Ectodermal cell (in vitro differentiated cells): ENCODE data around the gene HSF5.
"Not testable (repeated sequence)": the region's sequence is repeated elsewhere in the genome, so short reads cannot be mapped to it uniquely, and the experiment has no call there.

Source experiments
- H3K27ac ChIP-seq: 2 replicates; pipeline ENCODE4 v1.7.0; 2013; ENCODE audit warnings: mild to moderate bottlenecking, low read depth, low read length; ENCODE audit not compliant: insufficient read depth, poor library complexity, severe bottlenecking
- H3K27me3 ChIP-seq: 2 replicates; pipeline ENCODE4 v1.7.0; 2013; ENCODE audit warnings: mild to moderate bottlenecking, low read length; ENCODE audit not compliant: insufficient read depth, control insufficient read depth, poor library complexity, severe bottlenecking
- H3K36me3 ChIP-seq: one replicate; pipeline ENCODE4 v1.7.0; 2013; ENCODE audit warnings: low read length; ENCODE audit not compliant: control insufficient read depth, insufficient read depth
- H3K4me1 ChIP-seq: one replicate; pipeline ENCODE4 v1.7.0; 2013; ENCODE audit warnings: low read length; ENCODE audit not compliant: control insufficient read depth, insufficient read depth
- H3K4me3 ChIP-seq: 2 replicates; pipeline ENCODE4 v1.7.0; 2013; ENCODE audit warnings: low read depth, low read length, control low read depth; ENCODE audit not compliant: insufficient read depth
- H3K9me3 ChIP-seq: 2 replicates; pipeline ENCODE4 v1.7.0; 2013; ENCODE audit warnings: mild to moderate bottlenecking, low read length, moderate library complexity; ENCODE audit not compliant: control insufficient read depth
- WGBS, 2 experiments: methylation state at CpG; one replicate each; pipeline ENCODE4 v1.1.7; 2013; ENCODE audit warnings: missing lambda C conversion rate in 2 of 2; 5-methylcytosine and 5-hydroxymethylcytosine counted together

Gene HSF5

DNA sequence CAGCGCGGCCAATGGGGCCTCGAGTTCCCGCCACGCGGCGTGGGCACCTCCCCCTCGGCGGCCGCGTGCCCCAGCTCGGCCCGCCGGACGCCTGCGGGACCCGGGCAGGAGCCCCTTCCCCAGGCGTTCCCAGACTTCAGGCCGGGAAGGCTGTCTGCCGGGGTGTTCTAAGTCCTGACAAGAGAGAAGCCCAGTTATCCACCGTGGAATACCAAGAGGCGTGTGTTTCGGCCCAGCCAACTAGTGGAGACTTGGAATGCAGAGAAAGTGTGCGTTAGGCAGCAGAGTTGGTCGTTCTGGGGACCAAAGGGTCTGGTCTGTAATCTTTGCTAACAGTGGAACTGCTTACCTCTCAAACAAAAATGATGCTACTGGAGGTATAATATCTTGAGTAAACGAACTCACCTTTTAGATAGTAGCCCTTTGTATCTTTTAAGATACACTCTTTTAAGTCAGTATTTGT lies 251 bp upstream of the HSF5 start:
- Histone ChIP-seq H3K27me3 (no peaks in the 10 kb centered on the region), H3K4me3 (no peak overlapping the region), H3K4me1 (no peaks in the 10 kb centered on the region), H3K9me3 (no peaks in the 10 kb centered on the region), H3K27ac (no peak overlapping the region), H3K36me3 (peaks cover 26% of the 10 kb centered on the region)
- 96% methylated on average over 25 to 26 of the region's 26 CpGs for WGBS, 2 experiments

DNA sequence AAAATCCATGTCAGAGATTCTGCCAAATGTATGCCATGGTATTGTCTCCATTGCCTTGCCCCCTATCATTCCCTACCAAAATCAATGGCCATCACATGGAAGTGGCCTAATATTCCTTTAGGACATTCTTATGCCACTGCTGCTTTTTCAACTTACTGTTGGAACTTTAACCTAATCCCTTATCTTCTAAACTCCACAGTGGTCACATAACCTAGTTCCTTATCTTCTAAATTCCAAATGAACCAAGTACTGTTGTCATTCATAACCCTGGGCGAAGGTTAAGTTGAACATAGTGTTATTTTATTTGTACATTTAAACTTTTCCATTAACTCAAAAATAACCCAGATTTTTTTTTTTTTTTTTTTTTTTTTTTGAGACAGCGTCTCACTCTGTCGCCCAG lies 3.6 kb downstream of the HSF5 start:
- no peaks in the 10 kb centered on the region for H3K4me1 ChIP-seq
- no peaks in the 10 kb centered on the region for H3K9me3 ChIP-seq
- no peak overlapping the region for H3K4me3 ChIP-seq
- no peaks in the 10 kb centered on the region for H3K27me3 ChIP-seq
- H3K27ac ChIP-seq: peak overlapping the region; percentile 23
- peaks cover 2% of the 10 kb centered on the region for H3K36me3 ChIP-seq
- WGBS, 2 experiments: 85 to 86% methylated on average over 2 to 3 of the region's 3 CpGs

DNA sequence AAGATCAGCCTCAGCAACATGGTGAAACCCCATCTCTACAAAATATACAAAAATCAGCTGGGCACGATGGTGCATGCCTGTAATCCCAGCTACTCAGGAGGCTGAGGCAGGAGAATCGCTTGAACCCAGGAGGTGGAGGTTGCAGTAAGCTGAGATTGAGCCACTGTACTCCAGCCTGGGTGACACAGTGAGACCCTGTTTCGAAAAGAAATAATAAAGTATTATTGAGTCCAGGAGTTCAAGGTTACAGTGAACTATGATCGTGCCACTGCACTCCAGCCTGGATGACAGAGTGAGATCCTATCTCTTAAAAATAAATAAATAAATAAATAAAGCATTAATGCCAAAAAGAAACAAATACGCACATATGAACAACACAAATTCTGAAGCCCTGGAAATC lies 6.4 kb downstream of the HSF5 start:
- not testable (repeated sequence) for H3K27ac ChIP-seq, H3K4me3 ChIP-seq, H3K9me3 ChIP-seq, H3K27me3 ChIP-seq, H3K36me3 ChIP-seq, H3K4me1 ChIP-seq
- WGBS, 2 experiments: 77 to 92% methylated on average over 3 to 4 of the region's 5 CpGs

DNA sequence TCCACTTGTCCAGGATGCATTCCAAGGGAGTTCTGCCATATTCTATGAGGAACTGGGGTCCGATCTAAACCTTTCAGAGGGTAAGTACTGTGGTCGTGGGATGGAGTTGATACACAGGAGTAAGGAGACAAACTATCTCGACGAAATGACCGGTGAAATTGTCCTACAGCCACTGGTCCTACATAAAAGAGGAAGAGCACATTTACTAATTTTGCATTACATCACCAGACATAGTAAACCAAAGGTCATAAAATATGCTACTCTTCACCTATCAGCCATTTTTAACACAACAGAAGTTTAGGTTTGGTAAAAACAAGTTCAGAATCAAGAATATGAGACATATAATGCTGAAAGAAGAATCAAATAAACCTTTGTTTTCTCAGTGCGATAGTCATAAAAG lies 8.1 kb downstream of the HSF5 start:
- Histone ChIP-seq H3K4me1 (no peaks in the 10 kb centered on the region), H3K4me3 (no peak overlapping the region), H3K27ac (no peak overlapping the region), H3K27me3 (no peaks in the 10 kb centered on the region), H3K36me3 (no peaks in the 10 kb centered on the region), H3K9me3 (no peaks in the 10 kb centered on the region)
- WGBS, 2 experiments: 92 to 93% methylated on average over 6 of the region's 6 CpGs

DNA sequence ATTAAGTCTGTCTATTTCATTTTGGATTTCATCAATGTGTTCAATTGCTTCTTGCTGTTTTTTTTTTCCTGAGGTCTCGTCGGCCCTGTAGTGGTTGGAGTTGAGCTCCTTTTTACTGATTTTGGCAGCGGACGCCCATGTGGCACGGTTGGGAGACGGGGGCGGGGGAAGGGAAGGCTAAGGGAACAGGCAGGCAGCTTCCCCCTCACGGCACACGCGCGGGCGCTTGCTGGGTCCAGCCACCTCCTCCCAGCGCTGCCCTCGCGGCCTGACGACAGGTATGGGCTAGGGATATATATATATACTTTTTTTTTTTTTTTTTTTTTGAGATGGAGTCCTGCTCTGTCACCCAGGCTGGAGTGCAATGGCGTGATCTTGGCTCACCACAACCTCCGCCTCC lies 11.4 kb downstream of the HSF5 start:
- Histone ChIP-seq H3K4me1 (no peaks in the 10 kb centered on the region), H3K27me3 (no peaks in the 10 kb centered on the region), H3K27ac (no peak overlapping the region), H3K36me3 (no peaks in the 10 kb centered on the region), H3K9me3 (no peaks in the 10 kb centered on the region), H3K4me3 (no peak overlapping the region)
- WGBS, 2 experiments: 89 to 94% methylated on average over 14 of the region's 18 CpGs

DNA sequence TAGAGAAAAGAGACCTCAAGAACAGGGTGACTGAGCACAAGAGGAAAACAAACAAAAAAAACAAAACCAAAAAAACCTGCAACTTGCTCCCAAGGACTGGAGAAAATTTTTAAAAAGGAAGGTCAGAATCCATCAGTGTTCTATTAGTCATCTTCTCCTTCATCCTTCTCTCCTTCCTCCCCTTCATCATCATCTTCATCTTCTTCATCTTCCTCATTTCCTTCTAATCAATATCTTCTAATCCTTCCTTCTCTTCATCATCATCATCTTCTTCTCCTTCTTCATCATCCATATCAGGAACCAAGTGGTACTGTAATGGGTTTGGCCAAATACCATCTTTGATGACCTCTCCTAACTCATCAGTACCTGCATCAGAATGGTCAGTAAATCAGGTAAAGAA lies 12.2 kb downstream of the HSF5 start:
- Histone ChIP-seq H3K36me3 (no peaks in the 10 kb centered on the region), H3K4me3 (no peak overlapping the region), H3K27me3 (no peaks in the 10 kb centered on the region), H3K4me1 (no peaks in the 10 kb centered on the region), H3K9me3 (no peaks in the 10 kb centered on the region), H3K27ac (no peak overlapping the region)

DNA sequence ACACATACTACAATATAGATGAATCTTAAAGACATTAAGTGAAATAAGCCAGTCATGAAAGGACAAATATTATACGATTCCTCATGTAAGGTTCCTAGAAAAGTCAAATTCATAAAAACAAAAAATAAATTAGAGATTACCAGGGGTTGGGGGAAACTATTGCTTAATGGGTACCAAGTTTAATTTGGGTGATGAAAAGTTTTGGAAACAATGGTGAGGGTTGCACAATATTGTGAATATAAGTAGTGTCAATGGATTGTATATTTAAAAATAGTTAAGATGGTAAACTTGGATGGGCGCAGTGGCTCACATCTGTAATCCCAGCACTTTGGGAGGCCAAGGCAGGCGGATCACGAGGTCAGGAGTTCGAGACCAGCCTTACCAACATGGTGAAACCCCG lies 17.9 kb downstream of the HSF5 start:
- no peaks in the 10 kb centered on the region for H3K4me1 ChIP-seq
- no peaks in the 10 kb centered on the region for H3K9me3 ChIP-seq
- no peak overlapping the region for H3K27ac ChIP-seq
- H3K27me3 ChIP-seq: peaks cover 4% of the 10 kb centered on the region
- 85 to 95% methylated on average over 6 of the region's 6 CpGs for WGBS, 2 experiments
- no peak overlapping the region for H3K4me3 ChIP-seq
- no peaks in the 10 kb centered on the region for H3K36me3 ChIP-seq

DNA sequence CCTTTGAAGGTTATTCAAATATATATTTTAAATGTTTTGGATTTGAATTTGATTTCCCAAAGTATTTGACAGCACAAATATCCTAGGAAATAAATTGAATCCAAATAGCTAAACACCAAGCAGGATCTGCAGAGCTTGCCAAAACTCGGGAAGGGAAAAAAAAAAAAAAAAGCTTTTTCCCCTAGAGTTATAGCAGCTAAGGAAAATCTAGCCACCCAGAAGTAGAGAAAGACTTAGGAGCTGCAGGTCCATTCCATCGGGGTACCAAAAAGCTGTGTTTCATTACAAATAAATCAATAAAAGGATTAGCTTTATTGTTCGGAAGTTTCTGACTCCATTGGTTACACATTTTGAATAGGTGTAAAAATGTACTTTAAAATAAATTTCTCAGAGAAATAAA lies 19.3 kb downstream of the HSF5 start:
- H3K27me3 ChIP-seq: peaks cover 4% of the 10 kb centered on the region
- H3K4me1 ChIP-seq: no peaks in the 10 kb centered on the region
- H3K4me3 ChIP-seq: no peak overlapping the region
- no peak overlapping the region for H3K27ac ChIP-seq
- no peaks in the 10 kb centered on the region for H3K9me3 ChIP-seq
- WGBS, 2 experiments: 40 to 80% methylated on average over 1 to 2 of the region's 3 CpGs
- no peaks in the 10 kb centered on the region for H3K36me3 ChIP-seq

DNA sequence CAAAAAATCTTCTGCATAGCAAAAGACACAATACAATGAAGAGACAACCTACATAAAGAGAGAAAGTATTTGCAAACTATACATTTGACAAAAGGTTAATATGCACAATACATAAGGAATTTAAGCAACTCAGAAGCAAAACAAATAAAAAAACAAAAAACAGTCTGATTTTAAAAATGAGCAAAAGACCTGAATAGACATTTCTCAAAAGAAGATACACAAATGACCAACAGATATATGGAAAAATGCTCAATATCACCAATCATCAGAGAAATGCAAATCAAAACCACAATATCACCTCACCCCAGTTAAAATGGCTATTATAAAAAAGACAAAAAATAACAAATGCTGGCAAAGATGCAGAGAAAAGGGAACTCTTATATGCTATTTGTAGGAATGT lies 32.7 kb downstream of the HSF5 start:
- no peaks in the 10 kb centered on the region for H3K9me3 ChIP-seq
- H3K36me3 ChIP-seq: no peaks in the 10 kb centered on the region
- no peaks in the 10 kb centered on the region for H3K4me1 ChIP-seq
- no peak overlapping the region for H3K4me3 ChIP-seq
- no peak overlapping the region for H3K27ac ChIP-seq
- no peaks in the 10 kb centered on the region for H3K27me3 ChIP-seq

DNA sequence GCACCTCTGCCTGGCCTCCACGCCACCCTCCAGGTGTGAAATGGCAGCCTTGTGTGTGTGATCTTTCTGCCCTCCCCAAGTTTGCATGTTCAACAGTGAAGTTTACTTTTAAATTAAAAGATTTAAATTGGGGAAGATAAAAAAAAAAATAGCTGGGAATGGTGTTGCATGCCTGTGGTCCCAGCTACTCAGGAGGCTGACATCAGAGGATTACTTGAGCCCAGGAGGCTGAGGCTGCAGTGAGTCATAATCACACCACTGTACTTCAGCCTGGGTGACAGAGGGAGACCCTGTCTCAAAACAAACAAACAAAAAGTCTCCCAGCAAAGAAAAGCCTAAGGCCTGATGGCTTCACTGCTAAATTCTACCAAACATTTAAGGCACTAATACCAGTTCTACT lies 35.5 kb downstream of the HSF5 start:
- H3K27ac ChIP-seq: no peak overlapping the region
- 98 to 100% methylated on average over 1 of the region's 1 CpG for WGBS, 2 experiments
- no peaks in the 10 kb centered on the region for H3K9me3 ChIP-seq
- no peaks in the 10 kb centered on the region for H3K36me3 ChIP-seq
- H3K4me1 ChIP-seq: no peaks in the 10 kb centered on the region
- no peak overlapping the region for H3K4me3 ChIP-seq
- no peaks in the 10 kb centered on the region for H3K27me3 ChIP-seq
